GM10266 (cell line): ENCODE measurements around the gene AP2M1.
A peak's percentile ranks its signal among the peaks of the same experiment; 100 is the strongest.

ENCODE experiments used
- DNase-seq: peaks from one replicate; pipeline ENCODE4 v3.0.0; 2012; ENCODE audit errors: extremely low spot score
- CTCF ChIP-seq: IDR thresholded peaks from 2 replicates; pipeline ENCODE4 v1.5.1; 2012; ENCODE audit warnings: mild to moderate bottlenecking, low read depth; ENCODE audit not compliant: control insufficient read depth, insufficient read depth; ENCODE audit errors: missing control alignments

Gene AP2M1

GRCh38 chr3:184181596-184181995, 6.9 kb downstream of the AP2M1 start:
- no peak for TF ChIP-seq CTCF
- DNase-seq, result no peak

- DNase-seq, result no peak
- no peak for TF ChIP-seq CTCF
These were observed 9.0 kb downstream of the AP2M1 start for GRCh38 chr3:184183679-184184078.

GRCh38 chr3:184184546-184185230, 10.0 kb downstream of the AP2M1 start:
- TF ChIP-seq CTCF, result no peak
- DNase-seq, result no peak

- DNase-seq, result peak; percentile 99
- TF ChIP-seq CTCF, result no peak
These were observed 11.0 kb downstream of the AP2M1 start for GRCh38 chr3:184185461-184186183.

- DNase-seq, result no peak
- TF ChIP-seq CTCF, result no peak
These were observed 11.7 kb downstream of the AP2M1 start, which contains the start of gene ABCF3 for GRCh38 chr3:184186184-184186901. TSS of gene ABCF3 (plus strand) at chr3:184186199. CDS start at chr3:184186208, 9 bp downstream.

GRCh38 chr3:184186902-184187207, 12.2 kb downstream of the AP2M1 start:
- no peak for DNase-seq
- no peak for TF ChIP-seq CTCF
